Stimulated activated CD8-positive, alpha-beta memory T cell treated with anti-CD3 and anti-CD28 coated beads, Interleukin-4, amount 100 ng/mL, for 1 hour (primary cell): ENCODE results near the gene GAS1.

Experiments used
- DNase-seq, 2 donors: peaks; one replicate each; pipeline ENCODE4 v3.0.0-alpha.2; 2020; ENCODE audit warnings: low read depth in 2 of 2, low spot score in 1 of 2

The GAS1 gene

DNA sequence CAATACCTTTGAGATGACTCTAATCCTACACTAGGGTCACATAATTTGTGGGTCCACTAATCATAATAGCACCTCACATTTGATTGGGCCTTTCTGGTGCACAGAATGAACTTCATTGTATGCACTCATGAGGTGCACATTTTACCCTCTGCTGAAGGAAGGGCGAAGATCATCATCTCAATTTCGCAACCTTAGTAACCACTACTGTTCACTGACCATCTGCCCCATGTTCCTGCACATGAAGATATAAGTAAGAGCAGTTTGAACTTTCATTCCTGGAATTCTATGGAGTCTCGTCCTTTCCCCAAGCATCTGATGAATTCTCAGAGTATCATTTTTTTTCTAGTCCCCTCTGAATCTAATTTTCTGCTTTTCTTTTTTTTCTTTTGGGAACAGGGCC, 21.2 kb downstream of the GAS1 start:
- no peak for DNase-seq

DNA sequence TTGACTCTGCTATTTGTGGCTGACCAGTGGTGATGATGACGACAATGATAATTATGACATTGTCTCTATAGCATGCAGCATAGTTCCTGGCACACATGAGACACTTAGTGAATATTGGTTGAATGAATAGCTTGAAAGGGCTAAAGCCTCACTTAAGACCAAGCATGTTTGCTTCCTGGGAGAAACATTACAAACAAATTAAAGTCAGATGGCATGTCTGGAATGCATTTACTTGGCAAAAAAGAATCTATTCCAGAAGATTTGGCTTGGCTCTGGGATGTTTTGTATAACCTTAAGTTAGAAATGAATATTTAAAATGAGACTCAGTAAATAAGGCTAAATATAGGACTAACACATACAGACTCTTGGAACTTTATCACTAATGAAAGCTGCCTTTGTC, 21.6 kb downstream of the GAS1 start:
- DNase-seq = no peak

DNA sequence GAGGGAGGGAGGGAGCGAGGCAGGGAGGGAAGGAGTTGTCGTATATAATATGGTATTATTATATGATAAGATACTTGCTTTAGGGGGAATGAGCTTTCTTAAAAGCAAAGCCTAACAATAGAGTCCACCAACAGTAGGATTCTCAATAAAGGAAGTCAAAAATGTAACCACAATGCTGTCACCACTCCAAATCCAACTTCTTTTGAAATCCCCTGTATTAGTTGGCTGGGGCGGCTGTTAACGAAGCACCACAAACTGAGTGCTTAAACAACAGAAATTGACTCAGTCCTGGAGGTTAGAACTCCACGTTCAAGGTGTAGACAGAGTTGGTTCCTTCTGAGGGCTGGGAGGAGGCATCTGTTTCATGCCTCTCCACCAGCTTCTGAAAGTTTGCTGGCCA, 23.1 kb downstream of the GAS1 start:
- no peak for DNase-seq

DNA sequence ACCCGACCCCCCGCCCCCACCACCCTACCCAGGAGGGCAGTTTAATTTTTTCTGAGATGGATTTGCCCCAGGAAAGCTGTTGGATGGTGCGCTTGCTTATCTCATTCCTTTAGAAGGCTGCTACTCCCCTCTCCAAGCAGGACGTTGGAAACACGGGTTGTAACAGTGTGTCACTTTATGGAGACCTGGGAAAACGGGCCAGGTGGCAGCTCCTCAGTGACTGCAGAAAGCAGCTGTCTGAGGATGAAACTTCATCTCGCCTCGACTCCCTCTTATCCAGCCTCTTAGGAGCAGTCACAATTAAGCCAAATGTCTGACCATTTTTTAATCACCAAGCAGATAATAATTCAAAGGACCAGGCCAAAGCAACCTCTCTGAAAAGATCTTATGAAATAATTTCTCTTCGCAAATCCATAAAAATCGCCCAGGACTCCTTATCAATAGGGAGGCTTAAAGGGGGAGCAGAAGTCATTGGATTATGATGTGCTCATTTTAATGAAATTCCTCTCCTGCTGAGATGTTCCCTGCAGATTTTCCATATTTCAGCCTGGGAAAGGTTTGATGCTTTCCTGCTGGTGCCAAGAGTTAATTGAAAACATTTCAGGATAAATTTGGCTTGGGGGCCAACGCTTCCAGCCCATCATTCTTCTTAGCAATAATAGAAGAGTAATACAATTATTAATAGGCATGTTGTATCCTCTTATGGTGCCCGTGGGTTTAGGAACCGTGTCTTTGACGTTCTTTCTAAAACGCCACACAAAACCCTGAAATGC, 26.0 kb downstream of the GAS1 start:
- DNase-seq = no peak

DNA sequence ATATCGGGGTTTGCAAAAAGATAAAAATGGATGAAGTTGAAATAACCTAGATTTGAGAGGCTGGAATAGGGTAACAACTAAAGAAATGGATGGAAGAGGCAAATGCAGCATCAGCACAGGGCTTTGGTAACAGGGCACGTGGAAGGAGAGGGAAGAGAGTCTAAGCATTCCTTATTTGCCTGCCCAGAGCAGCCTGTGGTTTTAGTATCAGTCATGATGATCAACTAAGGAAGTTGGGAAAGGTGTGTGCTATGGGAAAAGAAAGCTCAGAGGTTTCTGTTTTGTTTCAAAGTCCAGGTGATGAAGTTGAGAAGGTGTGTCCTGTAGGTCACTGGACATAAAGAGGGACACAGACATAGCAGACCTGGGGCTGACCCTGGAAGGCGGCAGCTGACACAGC, 28.8 kb downstream of the GAS1 start:
- no peak for DNase-seq

DNA sequence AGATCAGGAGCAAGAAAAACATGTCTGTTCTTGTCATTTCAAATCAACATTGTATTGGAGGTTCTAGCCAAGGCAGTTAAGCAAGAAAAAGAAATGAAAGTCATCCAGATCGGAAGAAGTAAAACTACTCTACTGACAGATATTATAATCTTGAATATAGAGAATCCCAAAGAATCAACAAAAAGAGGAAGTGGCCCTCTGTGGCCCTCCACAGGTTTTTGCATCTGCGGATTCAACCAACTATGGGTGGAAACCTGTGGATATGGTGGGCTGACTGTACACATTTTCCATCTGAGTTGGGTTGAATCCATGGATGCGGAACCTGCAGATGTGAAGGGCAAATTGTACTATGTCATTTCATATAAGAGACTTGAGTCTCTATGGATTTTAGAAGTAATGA, 35.1 kb downstream of the GAS1 start:
- DNase-seq = no peak

DNA sequence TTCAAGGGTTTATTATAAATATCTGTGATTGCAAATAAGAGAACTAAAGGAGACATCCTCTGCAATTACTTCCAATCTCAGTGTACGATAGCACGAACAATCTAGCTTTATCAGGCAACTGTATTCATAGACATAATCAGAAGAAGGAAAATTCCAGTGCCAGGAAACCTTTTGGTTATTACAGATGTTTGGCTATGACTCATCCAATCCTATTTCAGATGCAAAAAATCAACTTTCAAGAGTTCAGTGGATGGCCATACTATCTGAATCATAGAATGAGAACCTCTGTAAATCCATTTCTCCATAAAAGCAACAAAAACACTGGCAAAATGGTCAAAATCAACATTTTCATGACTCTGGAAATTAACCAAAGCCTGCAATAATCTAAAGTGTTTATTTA, 37.9 kb downstream of the GAS1 start:
- DNase-seq = no peak

DNA sequence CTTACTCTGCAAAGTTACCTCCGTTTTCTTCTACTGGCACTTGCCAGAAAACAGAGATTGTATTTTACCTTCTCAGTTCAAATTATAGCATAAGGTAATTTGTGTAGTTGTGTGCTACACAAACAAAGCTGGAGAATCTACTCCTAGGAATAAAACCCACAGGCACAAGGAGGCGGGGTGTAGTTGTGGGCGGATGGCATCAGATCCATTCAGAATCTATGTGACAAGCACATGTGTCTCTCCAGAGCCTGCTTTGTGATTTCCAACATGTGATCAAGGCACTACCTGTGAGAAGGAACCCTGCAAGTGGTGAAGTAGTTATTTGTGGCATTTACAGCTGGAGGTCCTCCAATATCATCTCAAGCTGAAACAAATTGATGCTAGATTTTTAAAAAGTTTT, 39.0 kb downstream of the GAS1 start:
- no peak for DNase-seq

DNA sequence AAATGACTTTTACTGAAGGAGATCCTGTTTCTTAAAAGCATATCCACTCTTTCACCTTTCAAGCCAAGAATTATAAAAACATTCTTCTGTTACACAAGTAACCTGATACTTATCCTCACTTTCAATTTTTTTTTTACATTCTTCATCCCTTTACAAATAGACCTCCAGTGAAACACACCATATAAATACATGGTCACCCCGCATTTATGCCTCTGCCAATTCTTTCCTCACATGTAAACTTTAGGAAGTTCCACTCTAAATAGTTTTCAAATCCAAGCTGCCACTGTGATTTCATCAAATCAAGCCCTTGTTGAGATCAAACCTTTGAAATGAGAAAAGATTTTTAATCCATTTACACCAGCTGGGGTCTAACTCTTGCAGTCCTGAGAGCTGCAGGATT, 40.0 kb downstream of the GAS1 start:
- DNase-seq = no peak

DNA sequence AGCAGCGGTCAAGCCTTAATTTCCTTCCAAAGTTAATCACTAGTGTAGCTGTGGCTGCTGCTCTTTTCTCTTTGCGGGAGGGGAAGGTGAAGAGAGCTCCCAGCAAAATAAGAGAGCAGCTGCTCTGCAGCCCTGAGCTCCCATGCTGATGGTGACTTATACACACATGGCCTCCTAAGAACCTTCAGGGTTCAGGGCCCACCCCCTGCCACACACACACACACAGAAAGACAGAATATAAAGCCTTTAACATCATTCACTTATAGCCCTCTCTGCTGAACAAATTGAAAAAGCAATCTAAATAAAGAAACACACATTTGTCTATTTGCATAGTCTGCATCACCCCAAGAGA, 43.6 kb downstream of the GAS1 start:
- DNase-seq = no peak

DNA sequence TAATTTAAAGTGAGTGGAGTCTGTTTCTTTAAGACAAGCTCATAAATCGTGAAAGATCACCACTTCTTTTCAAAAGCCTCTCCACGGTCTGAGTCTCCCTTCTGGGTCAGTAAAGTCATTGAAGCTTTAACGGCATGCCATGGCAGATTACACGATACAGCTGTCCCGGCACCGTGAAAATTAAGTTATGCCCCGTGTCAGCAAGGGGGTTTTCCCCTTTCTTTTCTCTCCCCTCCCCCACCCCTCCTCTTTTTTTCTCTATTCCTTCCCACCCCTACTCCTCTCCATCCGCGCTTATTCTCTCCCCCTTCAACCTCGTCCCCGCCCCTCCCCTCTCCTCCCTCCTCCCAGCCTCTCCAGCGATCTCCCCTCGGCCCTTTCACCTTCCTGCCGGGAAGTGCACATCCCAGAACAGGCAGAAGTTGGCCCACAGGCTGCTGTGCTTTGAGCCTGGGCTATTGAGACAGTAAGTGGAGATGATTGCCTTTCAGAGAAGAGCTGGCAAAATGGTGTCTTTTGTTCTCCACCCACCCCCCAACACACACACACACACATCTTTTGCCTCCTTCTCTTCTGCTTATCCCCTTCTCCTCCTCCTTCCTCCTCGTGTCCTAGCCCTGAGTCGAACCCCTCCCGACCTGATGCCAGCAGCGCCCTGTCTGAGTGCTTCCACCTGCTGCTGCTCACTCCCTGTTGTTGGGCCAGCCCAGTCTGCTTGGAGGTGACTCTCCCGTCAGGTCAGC, 44.1 kb downstream of the GAS1 start:
- DNase-seq = no peak

DNA sequence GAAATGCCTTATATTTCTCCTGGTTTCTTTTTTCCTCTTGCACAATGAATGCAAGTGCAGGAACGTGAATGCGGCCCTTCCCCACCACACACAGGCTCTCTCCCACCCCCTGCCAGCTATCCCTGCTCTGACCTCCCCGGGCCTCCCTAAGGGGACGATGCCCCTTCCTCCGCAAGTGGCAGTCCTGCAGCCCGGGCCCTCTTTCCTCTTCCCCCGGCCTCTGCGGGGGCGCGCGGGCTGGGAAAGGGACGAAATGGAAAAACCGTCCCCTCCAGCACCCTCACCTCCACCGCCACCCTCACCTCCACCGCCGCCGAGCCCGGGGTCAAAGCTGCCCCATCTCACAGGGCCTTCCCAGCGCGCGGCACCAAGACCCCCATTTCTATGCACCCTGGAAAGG, 44.7 kb downstream of the GAS1 start:
- no peak for DNase-seq

DNA sequence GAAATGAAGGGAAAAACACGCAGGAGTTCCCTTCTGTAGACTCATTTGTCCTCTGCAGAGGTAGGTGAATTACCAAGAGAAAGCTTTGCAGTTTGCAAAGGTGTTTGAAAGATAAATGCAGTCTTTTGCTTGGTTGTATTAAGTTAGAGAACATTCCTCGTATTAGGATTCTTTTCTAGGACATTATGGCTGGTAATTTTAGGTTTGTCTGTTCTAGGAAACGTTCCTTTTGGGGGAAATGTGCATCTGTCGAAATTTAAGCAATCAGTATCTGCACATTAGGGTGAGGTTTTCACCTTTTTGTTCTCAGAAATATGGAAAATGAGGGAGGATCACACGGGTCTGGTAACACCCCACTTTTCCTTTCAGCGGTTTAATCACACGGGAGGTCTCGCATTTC, 45.1 kb downstream of the GAS1 start:
- DNase-seq = no peak

DNA sequence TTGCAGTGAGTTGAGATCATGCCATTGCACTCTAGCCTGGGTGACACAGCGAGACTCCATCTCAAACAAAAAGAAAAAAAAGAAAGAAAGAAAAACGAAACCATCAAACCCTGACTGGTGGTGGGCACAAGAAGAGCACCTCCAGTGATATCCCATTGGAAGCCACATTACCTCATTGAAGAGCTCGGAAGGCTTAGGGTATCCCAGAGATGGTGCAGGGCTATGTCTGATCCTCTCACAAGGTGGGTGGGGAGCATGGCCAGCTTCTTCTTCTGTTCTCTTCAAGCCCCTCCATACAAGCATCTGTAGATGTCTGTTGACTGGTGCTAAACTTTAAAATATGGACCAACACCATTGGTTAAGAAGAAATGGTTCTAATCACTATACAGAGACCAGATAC, 45.8 kb downstream of the GAS1 start:
- no peak for DNase-seq
